GM10266 (cell line): ENCODE data around the gene FBXO33.

Experiments
- DNase-seq: peaks from one replicate; pipeline ENCODE4 v3.0.0; 2012; ENCODE audit errors: extremely low spot score
- CTCF ChIP-seq: IDR thresholded peaks from 2 replicates; pipeline ENCODE4 v1.5.1; 2012; ENCODE audit warnings: mild to moderate bottlenecking, low read depth; ENCODE audit not compliant: control insufficient read depth, insufficient read depth; ENCODE audit errors: missing control alignments

FBXO33 gene

DNA sequence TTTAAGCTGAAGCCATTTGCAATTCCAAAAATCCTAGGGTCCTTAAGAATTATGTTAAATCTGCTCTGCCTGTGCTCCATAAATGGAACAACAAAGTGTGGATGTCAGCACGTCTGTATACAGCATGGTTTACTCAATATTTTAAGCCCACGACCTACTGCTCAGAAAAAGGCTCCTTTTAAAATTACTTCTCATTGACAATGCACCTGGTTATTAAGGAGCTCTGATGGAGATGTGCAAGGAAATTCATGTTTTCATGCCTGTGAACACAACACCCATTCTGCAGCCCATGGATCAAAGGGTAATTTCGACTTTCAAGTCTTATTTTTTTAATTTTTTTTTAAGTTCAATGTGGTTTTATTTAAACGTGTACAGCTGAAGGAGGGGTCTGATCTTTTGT is 48.1 kb downstream of the FBXO33 start:
- no peak for DNase-seq
- no peak for TF ChIP-seq CTCF

GRCh38 chr14:39383741-39384140 is 48.5 kb downstream of the FBXO33 start:
- no peak for DNase-seq
- TF ChIP-seq CTCF = no peak

DNA sequence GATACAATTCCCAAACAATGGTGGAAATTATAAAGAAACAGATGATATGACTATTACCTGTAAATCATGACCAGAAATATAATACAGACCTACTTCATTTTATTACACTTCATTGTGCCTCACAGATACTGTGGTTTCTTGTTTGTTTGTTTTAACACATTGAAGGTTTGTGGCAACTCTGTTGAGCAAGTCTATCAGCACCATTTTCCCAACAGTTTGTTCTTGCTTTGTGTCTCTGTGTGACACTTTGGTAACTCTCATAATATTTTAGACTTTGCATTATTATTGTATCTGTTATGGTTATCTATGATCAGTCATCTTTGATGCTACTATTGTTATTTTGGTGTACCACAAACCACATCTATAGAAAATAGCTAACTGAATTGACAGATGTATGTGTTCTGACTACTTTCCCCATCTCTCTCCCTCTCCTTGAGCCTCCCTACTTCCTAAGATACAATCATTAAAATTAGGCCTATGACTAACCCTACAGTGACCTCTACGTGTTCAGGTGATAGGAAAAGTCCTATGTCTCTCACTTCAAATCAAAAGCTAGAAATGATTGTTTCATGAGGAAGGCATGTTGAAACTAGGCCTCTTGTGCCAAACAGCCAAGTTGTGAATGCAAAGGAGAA is 49.1 kb downstream of the FBXO33 start:
- DNase-seq = no peak
- TF ChIP-seq CTCF = no peak

GRCh38 chr14:39382463-39382862 is 49.8 kb downstream of the FBXO33 start:
- no peak for DNase-seq
- no peak for TF ChIP-seq CTCF

GRCh38 chr14:39381366-39381765 is 50.9 kb downstream of the FBXO33 start:
- no peak for DNase-seq
- TF ChIP-seq CTCF = no peak

GRCh38 chr14:39376667-39377403 is 55.4 kb downstream of the FBXO33 start:
- no peak for DNase-seq
- no peak for TF ChIP-seq CTCF

GRCh38 chr14:39374851-39375250 is 57.4 kb downstream of the FBXO33 start:
- no peak for DNase-seq
- TF ChIP-seq CTCF = no peak
